CD8-positive, alpha-beta memory T cell (primary cell): ENCODE data around the gene PIAS1. TPM values are rescaled to one million over a fixed set of nuclear protein-coding genes. Genes with fewer than 3 reads are reported as not detected.
A peak's percentile ranks its signal among the peaks of the same experiment; 100 is the strongest.

Source experiments
- CTCF ChIA-PET: fragments of 350-600 bp; sonication (Branson Sonifier 250); formaldehyde crosslinking; loops from one replicate; lab custom pipeline; 2021; ENCODE audit warnings: antibody characterized with exemption; lab: Charles Lee
- POLR2A ChIA-PET: fragments of 350-600 bp; sonication (Branson Sonifier 250); formaldehyde crosslinking; loops from one replicate; lab custom pipeline; 2021; ENCODE audit warnings: antibody characterized with exemption; lab: Charles Lee
- DNase-seq, 5 donors: peaks; one replicate each; pipeline versions ENCODE4 v3.0.0 to v3.0.0-alpha.2; 2020 to 2022; ENCODE audit warnings: mixed read lengths in 1 of 5
- H3K27ac ChIP-seq: one replicate; pipeline ENCODE4 v1.7.0; 2013; ENCODE audit warnings: low read depth, mild to moderate bottlenecking, low read length, moderate library complexity
- H3K27me3 ChIP-seq: 2 replicates; pipeline ENCODE4 v1.7.0; 2013; ENCODE audit warnings: low read length, mild to moderate bottlenecking; ENCODE audit not compliant: insufficient read depth, poor library complexity, severe bottlenecking
- H3K36me3 ChIP-seq: 2 replicates; pipeline ENCODE4 v1.7.0; 2013; ENCODE audit warnings: mild to moderate bottlenecking, low read length, moderate library complexity; ENCODE audit not compliant: insufficient read depth
- H3K4me1 ChIP-seq: 2 replicates; pipeline ENCODE4 v1.7.0; 2013; ENCODE audit warnings: mild to moderate bottlenecking, low read length, moderate library complexity; ENCODE audit not compliant: insufficient read depth
- H3K4me3 ChIP-seq: 2 replicates; pipeline ENCODE4 v1.7.0; 2013; ENCODE audit warnings: mild to moderate bottlenecking, low read length
- H3K9me3 ChIP-seq: 2 replicates; pipeline ENCODE4 v1.7.0; 2013; ENCODE audit warnings: mild to moderate bottlenecking, low read length
- H3K27ac Mint-ChIP-seq, 8 donors: one replicate each; pipeline ENCODE4 v1.8.0; 2020 to 2021; ENCODE audit warnings: mixed read lengths in 8 of 8, mild to moderate bottlenecking in 6 of 8, inconsistent platforms in 3 of 8, moderate library complexity in 3 of 8
- H3K27me3 Mint-ChIP-seq, 2 donors: one replicate each; pipeline ENCODE4 v1.8.0; 2020 to 2021; ENCODE audit warnings: mixed read lengths in 2 of 2, mild to moderate bottlenecking in 1 of 2, moderate library complexity in 1 of 2
- H3K36me3 Mint-ChIP-seq, 3 donors: one replicate each; pipeline ENCODE4 v1.8.0; 2020 to 2021; ENCODE audit warnings: mixed read lengths in 3 of 3, inconsistent platforms in 1 of 3, mild to moderate bottlenecking in 1 of 3
- H3K4me1 Mint-ChIP-seq, 3 donors: one replicate each; pipeline ENCODE4 v1.8.0; 2020 to 2021; ENCODE audit warnings: mixed read lengths in 3 of 3, inconsistent platforms in 1 of 3, mild to moderate bottlenecking in 1 of 3
- H3K4me3 Mint-ChIP-seq, 7 donors: one replicate each; pipeline ENCODE4 v1.8.0; 2020 to 2021; ENCODE audit warnings: mixed read lengths in 7 of 7, mild to moderate bottlenecking in 6 of 7, moderate library complexity in 4 of 7, inconsistent platforms in 2 of 7
- H3K9me3 Mint-ChIP-seq, 5 donors: one replicate each; pipeline ENCODE4 v1.8.0; 2020 to 2022; ENCODE audit warnings: mixed read lengths in 5 of 5, mild to moderate bottlenecking in 3 of 5, moderate library complexity in 2 of 5, inconsistent platforms in 1 of 5
- polyA plus RNA-seq: library from polyadenylated mRNA; unstranded; fragments of 300-500 nt; fragmentation: Illumina TruSeq; gene quantifications from one replicate; pipeline ENCODE4 v1.2.3, GENCODE V29; 2021
- total RNA-seq, 2 experiments: library from RNA; stranded (reverse); gene quantifications; one replicate each; pipeline ENCODE4 v1.2.3, GENCODE V29; 2021

PIAS1 gene
- total and polyA plus RNA-seq, 3 experiments from 2014 or later: 25.5 to 127 (median 30.2) TPM

- Histone ChIP-seq H3K36me3 (no peaks in the 10 kb centered on the region), H3K27ac (no peak overlapping the region), H3K4me3 (no peak overlapping the region), H3K4me1 (peaks cover 70% of the 10 kb centered on the region), H3K9me3 (no peaks in the 10 kb centered on the region), H3K27me3 (no peaks in the 10 kb centered on the region)
- H3K9me3 Mint-ChIP-seq: no peaks in the 10 kb centered on the region
- CTCF ChIA-PET: no interaction called here
- H3K36me3 Mint-ChIP-seq: peaks cover 0 to 6% (median 0%) of the 10 kb centered on the region in 3 donors
- H3K4me1 Mint-ChIP-seq: peaks cover 76 to 88% (median 87%) of the 10 kb centered on the region in 3 donors
- no peak for DNase-seq
- H3K4me3 Mint-ChIP-seq: peak overlapping the region in 2 of 7 donors; percentile 0 to 20
- POLR2A ChIA-PET: no interaction called here
- H3K27me3 Mint-ChIP-seq: no peaks in the 10 kb centered on the region
- peak overlapping the region in 2 of 8 donors; percentile 2 to 69 for H3K27ac Mint-ChIP-seq
Measured at GRCh38 chr15:68078365-68078764, 24.2 kb downstream of the PIAS1 start.

GRCh38 chr15:68080334-68080733 lies 26.2 kb downstream of the PIAS1 start:
- Histone ChIP-seq H3K4me1 (peaks cover 70% of the 10 kb centered on the region), H3K27ac (no peak overlapping the region), H3K27me3 (no peaks in the 10 kb centered on the region), H3K4me3 (no peak overlapping the region), H3K36me3 (no peaks in the 10 kb centered on the region), H3K9me3 (no peaks in the 10 kb centered on the region)
- Mint-ChIP-seq H3K27me3 (no peaks in the 10 kb centered on the region), H3K36me3 (peaks cover 0 to 5% (median 0%) of the 10 kb centered on the region in 3 donors), H3K9me3 (no peaks in the 10 kb centered on the region), H3K4me3 (peak overlapping the region in 1 of 7 donors; percentile 1), H3K27ac (peak overlapping the region in 1 of 8 donors; percentile 11), H3K4me1 (peaks cover 83 to 95% (median 93%) of the 10 kb centered on the region in 3 donors)
- CTCF ChIA-PET: no interaction called here
- POLR2A ChIA-PET: no interaction called here
- DNase-seq: no peak

- no peaks in the 10 kb centered on the region for H3K9me3 ChIP-seq
- H3K4me3 ChIP-seq: no peak overlapping the region
- H3K36me3 Mint-ChIP-seq: peaks cover 0 to 6% (median 0%) of the 10 kb centered on the region in 3 donors
- no peaks in the 10 kb centered on the region for H3K27me3 ChIP-seq
- no peaks in the 10 kb centered on the region for H3K9me3 Mint-ChIP-seq
- peaks cover 84 to 95% (median 93%) of the 10 kb centered on the region in 3 donors for H3K4me1 Mint-ChIP-seq
- ChIA-PET CTCF (no interaction called here), POLR2A (no interaction called here)
- no peak overlapping the region for H3K27ac ChIP-seq
- H3K27me3 Mint-ChIP-seq: no peaks in the 10 kb centered on the region
- no peak for DNase-seq
- peaks cover 3% of the 10 kb centered on the region for H3K36me3 ChIP-seq
- H3K27ac Mint-ChIP-seq: peak overlapping the region in 1 of 8 donors; percentile 40
- H3K4me1 ChIP-seq: peaks cover 67% of the 10 kb centered on the region
- no peak overlapping the region for H3K4me3 Mint-ChIP-seq
Measured at GRCh38 chr15:68080783-68081182, 26.7 kb downstream of the PIAS1 start.

GRCh38 chr15:68081869-68082505 lies 27.9 kb downstream of the PIAS1 start:
- Histone ChIP-seq H3K9me3 (no peaks in the 10 kb centered on the region), H3K27ac (no peak overlapping the region), H3K4me1 (peaks cover 61% of the 10 kb centered on the region), H3K4me3 (no peak overlapping the region), H3K27me3 (no peaks in the 10 kb centered on the region), H3K36me3 (peaks cover 3% of the 10 kb centered on the region)
- peaks cover 79 to 90% (median 88%) of the 10 kb centered on the region in 3 donors for H3K4me1 Mint-ChIP-seq
- peak overlapping the region in 3 of 7 donors; percentile 8 to 25 (median 17) for H3K4me3 Mint-ChIP-seq
- H3K27me3 Mint-ChIP-seq: no peaks in the 10 kb centered on the region
- H3K36me3 Mint-ChIP-seq: peaks cover 3 to 8% (median 4%) of the 10 kb centered on the region in 3 donors
- ChIA-PET CTCF (no interaction called here), POLR2A (no interaction called here)
- DNase-seq: no peak
- no peaks in the 10 kb centered on the region for H3K9me3 Mint-ChIP-seq
- peak overlapping the region in 3 of 8 donors; percentile 29 to 57 (median 43) for H3K27ac Mint-ChIP-seq

- no peak overlapping the region for H3K4me3 ChIP-seq
- Mint-ChIP-seq H3K36me3 (peaks cover 3 to 12% (median 4%) of the 10 kb centered on the region in 3 donors), H3K4me1 (peaks cover 73 to 88% (median 87%) of the 10 kb centered on the region in 3 donors), H3K27ac (peak overlapping the region in 5 of 8 donors; percentile 7 to 75 (median 29)), H3K9me3 (no peaks in the 10 kb centered on the region), H3K4me3 (peak overlapping the region in 1 of 7 donors; percentile 1), H3K27me3 (no peaks in the 10 kb centered on the region)
- ChIA-PET POLR2A (no interaction called here), CTCF (no interaction called here)
- peaks cover 7% of the 10 kb centered on the region for H3K36me3 ChIP-seq
- H3K4me1 ChIP-seq: peaks cover 54% of the 10 kb centered on the region
- DNase-seq: no peak
- H3K27me3 ChIP-seq: no peaks in the 10 kb centered on the region
- no peak overlapping the region for H3K27ac ChIP-seq
- H3K9me3 ChIP-seq: no peaks in the 10 kb centered on the region
Measured at GRCh38 chr15:68082735-68083134, 28.6 kb downstream of the PIAS1 start.

- H3K4me1 ChIP-seq: peaks cover 49% of the 10 kb centered on the region
- POLR2A ChIA-PET: no interaction called here
- peaks cover 3 to 17% (median 4%) of the 10 kb centered on the region in 3 donors for H3K36me3 Mint-ChIP-seq
- CTCF ChIA-PET: no interaction called here
- peaks cover 71 to 88% (median 85%) of the 10 kb centered on the region in 3 donors for H3K4me1 Mint-ChIP-seq
- no peak overlapping the region for H3K4me3 Mint-ChIP-seq
- no peak overlapping the region for H3K27ac Mint-ChIP-seq
- H3K27me3 ChIP-seq: no peaks in the 10 kb centered on the region
- no peak overlapping the region for H3K4me3 ChIP-seq
- H3K9me3 Mint-ChIP-seq: no peaks in the 10 kb centered on the region
- no peak for DNase-seq
- no peaks in the 10 kb centered on the region for H3K27me3 Mint-ChIP-seq
- no peaks in the 10 kb centered on the region for H3K9me3 ChIP-seq
- H3K36me3 ChIP-seq: peaks cover 7% of the 10 kb centered on the region
- no peak overlapping the region for H3K27ac ChIP-seq
Measured at GRCh38 chr15:68083463-68083862, 29.3 kb downstream of the PIAS1 start.

GRCh38 chr15:68085052-68085451 lies 30.9 kb downstream of the PIAS1 start:
- no peak for DNase-seq
- H3K27ac ChIP-seq: no peak overlapping the region

GRCh38 chr15:68091743-68092142 lies 37.6 kb downstream of the PIAS1 start:
- Histone ChIP-seq H3K4me1 (no peaks in the 10 kb centered on the region), H3K27me3 (no peaks in the 10 kb centered on the region), H3K4me3 (no peak overlapping the region), H3K36me3 (peaks cover 9% of the 10 kb centered on the region), H3K9me3 (no peaks in the 10 kb centered on the region), H3K27ac (no peak overlapping the region)
- no peak for DNase-seq
- H3K36me3 Mint-ChIP-seq: peaks cover 16 to 58% (median 19%) of the 10 kb centered on the region in 3 donors
- H3K4me1 Mint-ChIP-seq: peaks cover 45 to 69% (median 67%) of the 10 kb centered on the region in 3 donors
- H3K4me3 Mint-ChIP-seq: no peak overlapping the region
- H3K9me3 Mint-ChIP-seq: peaks cover 9 to 11% (median 10%) of the 10 kb centered on the region in 5 donors
- no peak overlapping the region for H3K27ac Mint-ChIP-seq
- no peaks in the 10 kb centered on the region for H3K27me3 Mint-ChIP-seq
- POLR2A ChIA-PET: no interaction called here
- CTCF ChIA-PET: no interaction called here

More at GRCh38 chr15:68085052-68085451, 30.9 kb downstream of the PIAS1 start:
- Histone ChIP-seq H3K4me3 (no peak overlapping the region), H3K36me3 (peaks cover 7% of the 10 kb centered on the region), H3K27me3 (no peaks in the 10 kb centered on the region), H3K4me1 (peaks cover 37% of the 10 kb centered on the region), H3K9me3 (no peaks in the 10 kb centered on the region)
- ChIA-PET CTCF (no interaction called here), POLR2A (no interaction called here)
- Mint-ChIP-seq H3K27ac (no peak overlapping the region), H3K36me3 (peaks cover 4 to 23% (median 4%) of the 10 kb centered on the region in 3 donors), H3K9me3 (no peaks in the 10 kb centered on the region), H3K27me3 (no peaks in the 10 kb centered on the region), H3K4me3 (no peak overlapping the region), H3K4me1 (peaks cover 70 to 88% (median 86%) of the 10 kb centered on the region in 3 donors)
